NB4 (cell line): ENCODE measurements around the gene ACAT2.

Source experiments
- CTCF ChIP-seq: IDR thresholded peaks from one replicate; pipeline ENCODE4 v1.5.1; 2012; ENCODE audit warnings: low read depth, low read length
- POLR2A ChIP-seq: IDR thresholded peaks from 2 replicates; pipeline ENCODE4 v1.6.1; 2011; ENCODE audit warnings: mild to moderate bottlenecking; ENCODE audit not compliant: insufficient read length; ENCODE audit errors: extremely low read depth

GRCh38 chr6:159823953-159824352 lies 62.1 kb downstream of the ACAT2 start:
- no peak for TF ChIP-seq POLR2A
- TF ChIP-seq CTCF, result no peak
